ENCODE measurements around the gene PLCB3. TPM values are rescaled to one million over a fixed set of nuclear protein-coding genes. Genes with fewer than 3 reads are reported as not detected.

Gene PLCB3
- total and polyA plus RNA-seq, 2 donors (not counting 1 experiment from before 2014, with no cell fraction given), result 17.2 to 37.2 TPM

GRCh38 chr11:64254326-64254725 lies 3.0 kb downstream of the PLCB3 start:
- peaks cover 24% of the 10 kb centered on the region for H3K36me3 ChIP-seq (ENCODE audit: control insufficient read depth, insufficient read depth, low read length)
- H2AFZ ChIP-seq (ENCODE audit: low read length), result no peak overlapping the region
- no peak for TF ChIP-seq CTCF (conservative IDR thresholded peaks at IDR 0.05 in 1 of 2, IDR thresholded peaks at IDR 0.05 in 1 of 2; ENCODE audit: low read depth in 1 of 2, low read length in 2 of 2)
- no peak for TF ChIP-seq EZH2 (IDR thresholded peaks at IDR 0.05; ENCODE audit: low read length, missing control alignments)
- H4K20me1 ChIP-seq (ENCODE audit: control insufficient read depth, extremely low read depth, insufficient read depth, low read length), result no peaks in the 10 kb centered on the region
- peaks cover 5% of the 10 kb centered on the region for H3K4me1 ChIP-seq (ENCODE audit: control insufficient read depth, extremely low read depth, insufficient read depth, low read length)
- no peaks in the 10 kb centered on the region for H3K27me3 ChIP-seq (ENCODE audit: control insufficient read depth, insufficient read depth, low read length)
- H3K4me3 ChIP-seq (replicated peaks in 1 of 4; ENCODE audit: control extremely low read depth in 1 of 4, insufficient read depth in 1 of 4, low read depth in 3 of 4, low read length in 4 of 4), result no peak overlapping the region
- no peak overlapping the region for H3K9ac ChIP-seq (ENCODE audit: insufficient read depth, low read length)
- no peak for DNase-seq (ENCODE audit: low read depth in 2 of 2)
- no peaks in the 10 kb centered on the region for H3K9me3 ChIP-seq (ENCODE audit: control insufficient read depth, insufficient read depth, low read depth, low read length)
- H3K4me2 ChIP-seq (ENCODE audit: extremely low read depth, insufficient read depth, low read length), result no peak overlapping the region
- no peak overlapping the region for H3K27ac ChIP-seq (ENCODE audit: insufficient read depth, low read length)
- H3K79me2 ChIP-seq (ENCODE audit: control insufficient read depth, insufficient read depth, low read length), result peaks cover 24% of the 10 kb centered on the region

DNA sequence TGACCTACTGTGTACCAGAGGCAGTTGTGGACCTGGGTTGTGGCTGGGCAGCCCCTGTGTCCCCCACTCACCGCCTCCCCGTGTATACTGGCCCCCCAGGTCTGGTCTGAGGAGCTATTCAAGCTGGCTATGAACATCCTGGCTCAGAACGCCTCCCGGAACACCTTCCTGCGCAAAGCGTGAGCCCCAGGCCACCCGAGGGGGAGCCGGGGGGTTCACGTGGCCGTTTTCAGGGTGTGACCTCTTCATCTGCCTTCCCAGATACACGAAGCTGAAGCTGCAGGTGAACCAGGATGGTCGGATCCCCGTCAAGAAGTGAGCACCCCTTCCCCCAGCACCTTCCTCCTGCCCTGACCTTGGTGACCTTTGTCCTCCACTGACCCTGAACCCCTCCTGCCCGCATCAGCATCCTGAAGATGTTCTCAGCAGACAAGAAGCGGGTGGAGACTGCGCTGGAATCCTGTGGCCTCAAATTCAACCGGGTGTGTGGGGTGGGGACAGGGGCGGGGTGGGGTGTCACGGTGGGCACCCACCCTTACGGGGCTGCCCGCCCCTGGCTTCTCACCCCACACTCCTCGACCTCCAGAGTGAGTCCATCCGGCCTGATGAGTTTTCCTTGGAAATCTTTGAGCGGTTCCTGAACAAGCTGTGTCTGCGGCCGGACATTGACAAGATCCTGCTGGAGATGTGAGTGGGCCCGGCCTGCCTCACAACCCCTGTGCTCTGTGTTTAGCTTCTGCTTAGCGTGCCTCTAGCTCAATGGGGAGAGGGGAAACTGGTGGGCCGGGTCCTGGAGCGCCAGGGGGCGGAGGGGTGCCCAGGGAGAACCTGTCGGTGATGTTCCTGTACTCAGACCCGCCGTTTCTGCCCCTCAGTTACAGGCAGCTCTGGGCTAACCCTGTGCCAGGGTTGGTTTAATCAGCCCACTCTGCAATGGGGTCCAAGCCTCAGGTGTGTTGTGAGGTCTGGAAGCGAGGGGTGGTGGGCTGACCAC lies 4.1 kb downstream of the PLCB3 start:
- H3K4me1 ChIP-seq (ENCODE audit: control insufficient read depth, extremely low read depth, insufficient read depth, low read length), result peaks cover 5% of the 10 kb centered on the region
- peaks cover 29% of the 10 kb centered on the region for H3K36me3 ChIP-seq (ENCODE audit: control insufficient read depth, insufficient read depth, low read length)
- H3K4me2 ChIP-seq (ENCODE audit: extremely low read depth, insufficient read depth, low read length), result no peak overlapping the region

More for the DNA sequence above, 4.1 kb downstream of the PLCB3 start:
- H3K79me2 ChIP-seq (ENCODE audit: control insufficient read depth, insufficient read depth, low read length), result peaks cover 24% of the 10 kb centered on the region
- no peak for DNase-seq (ENCODE audit: low read depth in 2 of 2)
- no peaks in the 10 kb centered on the region for H3K27me3 ChIP-seq (ENCODE audit: control insufficient read depth, insufficient read depth, low read length)
- H2AFZ ChIP-seq (ENCODE audit: low read length), result no peak overlapping the region
- TF ChIP-seq EZH2 (IDR thresholded peaks at IDR 0.05; ENCODE audit: low read length, missing control alignments) (no peak), CTCF (conservative IDR thresholded peaks at IDR 0.05 in 1 of 2, IDR thresholded peaks at IDR 0.05 in 1 of 2; ENCODE audit: low read depth in 1 of 2, low read length in 2 of 2) (no peak)
- H4K20me1 ChIP-seq (ENCODE audit: control insufficient read depth, extremely low read depth, insufficient read depth, low read length), result no peaks in the 10 kb centered on the region
- H3K4me3 ChIP-seq (replicated peaks in 1 of 4; ENCODE audit: control extremely low read depth in 1 of 4, insufficient read depth in 1 of 4, low read depth in 3 of 4, low read length in 4 of 4), result no peak overlapping the region
- H3K27ac ChIP-seq (ENCODE audit: insufficient read depth, low read length), result no peak overlapping the region
- H3K9ac ChIP-seq (ENCODE audit: insufficient read depth, low read length), result no peak overlapping the region
- H3K9me3 ChIP-seq (ENCODE audit: control insufficient read depth, insufficient read depth, low read depth, low read length), result no peaks in the 10 kb centered on the region

Data from fibroblast of lung (primary cell).